BE2C (cell line): ENCODE data around the gene CWC22.

Experiments
- DNase-seq: peaks from one replicate; pipeline ENCODE4 v3.0.0-alpha.2; 2020
- H3K27me3 ChIP-seq: fragments of 250-450 bp; sonication (Bioruptor Pico); 2 replicates; pipeline ENCODE4 v1.5.1; 2020; ENCODE audit warnings: mild to moderate bottlenecking
- H3K36me3 ChIP-seq: fragments of 250-450 bp; sonication (Bioruptor Pico); 2 replicates; pipeline ENCODE4 v1.5.1; 2020; ENCODE audit warnings: mild to moderate bottlenecking
- H3K4me1 ChIP-seq: fragments of 250-450 bp; sonication (Bioruptor Pico); 2 replicates; pipeline ENCODE4 v1.5.1; 2020
- H3K4me3 ChIP-seq: 2 replicates; pipeline ENCODE4 v1.5.1; 2011; ENCODE audit warnings: low read depth, low read length
- H3K9me3 ChIP-seq: fragments of 250-450 bp; sonication (Bioruptor Pico); 2 replicates; pipeline ENCODE4 v1.5.1; 2020
- TF ChIP-seq, protein P1 (sequence below): IDR thresholded peaks from 2 replicates; pipeline ENCODE4 v1.5.1; 2012; ENCODE audit warnings: mild to moderate bottlenecking, low read depth, low read length

The CWC22 gene

DNA sequence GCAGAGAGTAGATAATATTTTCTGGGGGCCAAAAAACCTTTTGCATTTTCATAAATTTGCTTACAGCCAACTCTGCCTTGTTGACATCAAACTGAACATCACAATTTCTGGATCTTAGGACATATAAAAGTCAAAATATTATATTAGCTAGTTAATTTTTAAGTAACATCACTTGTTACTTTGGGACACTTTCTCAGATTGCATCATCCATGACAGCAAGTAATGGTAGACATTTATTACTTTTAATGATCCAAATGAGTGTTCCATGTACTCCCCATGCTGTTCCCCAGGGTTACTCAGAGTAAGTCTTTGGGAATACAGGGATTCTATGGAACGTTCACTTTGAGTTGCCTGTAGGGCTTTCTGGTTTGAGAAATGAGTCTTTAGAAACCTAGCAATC, 39.1 kb upstream of the CWC22 start:
- no peaks in the 10 kb centered on the region for H3K9me3 ChIP-seq
- no peaks in the 10 kb centered on the region for H3K4me1 ChIP-seq
- TF ChIP-seq, protein P1, sequence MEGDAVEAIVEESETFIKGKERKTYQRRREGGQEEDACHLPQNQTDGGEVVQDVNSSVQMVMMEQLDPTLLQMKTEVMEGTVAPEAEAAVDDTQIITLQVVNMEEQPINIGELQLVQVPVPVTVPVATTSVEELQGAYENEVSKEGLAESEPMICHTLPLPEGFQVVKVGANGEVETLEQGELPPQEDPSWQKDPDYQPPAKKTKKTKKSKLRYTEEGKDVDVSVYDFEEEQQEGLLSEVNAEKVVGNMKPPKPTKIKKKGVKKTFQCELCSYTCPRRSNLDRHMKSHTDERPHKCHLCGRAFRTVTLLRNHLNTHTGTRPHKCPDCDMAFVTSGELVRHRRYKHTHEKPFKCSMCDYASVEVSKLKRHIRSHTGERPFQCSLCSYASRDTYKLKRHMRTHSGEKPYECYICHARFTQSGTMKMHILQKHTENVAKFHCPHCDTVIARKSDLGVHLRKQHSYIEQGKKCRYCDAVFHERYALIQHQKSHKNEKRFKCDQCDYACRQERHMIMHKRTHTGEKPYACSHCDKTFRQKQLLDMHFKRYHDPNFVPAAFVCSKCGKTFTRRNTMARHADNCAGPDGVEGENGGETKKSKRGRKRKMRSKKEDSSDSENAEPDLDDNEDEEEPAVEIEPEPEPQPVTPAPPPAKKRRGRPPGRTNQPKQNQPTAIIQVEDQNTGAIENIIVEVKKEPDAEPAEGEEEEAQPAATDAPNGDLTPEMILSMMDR = no peak
- no peaks in the 10 kb centered on the region for H3K27me3 ChIP-seq
- H3K4me3 ChIP-seq = no peak overlapping the region
- H3K36me3 ChIP-seq = no peaks in the 10 kb centered on the region
- no peak for DNase-seq

DNA sequence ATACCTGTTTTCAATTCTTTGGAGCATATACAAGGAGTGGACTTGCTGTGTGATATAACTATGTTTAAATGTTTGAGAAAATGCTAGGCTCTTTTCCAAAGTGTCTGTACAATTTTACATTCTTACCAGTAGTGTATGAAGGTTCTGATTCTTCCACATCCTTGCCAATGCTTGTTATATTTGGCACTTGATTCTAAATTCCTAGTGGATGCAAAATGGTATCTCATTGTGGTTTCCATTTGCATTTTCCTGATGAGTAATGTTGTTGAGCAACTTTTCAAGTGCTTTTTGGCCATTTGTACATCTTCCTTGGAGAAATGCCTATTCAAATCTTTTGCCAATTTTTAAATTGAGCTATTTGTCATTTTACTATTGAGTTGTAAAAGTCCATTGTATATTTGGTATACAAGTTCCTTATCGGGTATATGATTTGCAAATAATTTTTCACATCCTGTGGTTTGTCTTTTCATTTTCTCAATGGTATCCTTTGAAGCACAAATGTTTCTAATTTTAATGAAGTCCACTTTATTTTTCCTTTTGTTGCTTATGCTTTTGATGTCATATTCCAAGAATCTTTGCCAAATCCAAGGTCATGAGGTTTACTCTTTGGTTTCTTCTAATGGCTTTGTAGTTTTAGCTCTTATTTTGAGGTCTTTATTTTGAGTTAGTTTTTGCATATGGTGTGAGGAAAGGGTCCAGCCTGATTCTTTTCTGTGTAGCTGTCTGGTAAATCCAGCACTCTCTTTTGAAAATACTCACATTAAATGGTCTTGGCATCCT, 33.2 kb upstream of the CWC22 start:
- H3K36me3 ChIP-seq = no peaks in the 10 kb centered on the region
- TF ChIP-seq, protein P1 = no peak
- H3K9me3 ChIP-seq = no peaks in the 10 kb centered on the region
- H3K4me1 ChIP-seq = no peaks in the 10 kb centered on the region
- DNase-seq = no peak
- no peaks in the 10 kb centered on the region for H3K27me3 ChIP-seq
- no peak overlapping the region for H3K4me3 ChIP-seq

DNA sequence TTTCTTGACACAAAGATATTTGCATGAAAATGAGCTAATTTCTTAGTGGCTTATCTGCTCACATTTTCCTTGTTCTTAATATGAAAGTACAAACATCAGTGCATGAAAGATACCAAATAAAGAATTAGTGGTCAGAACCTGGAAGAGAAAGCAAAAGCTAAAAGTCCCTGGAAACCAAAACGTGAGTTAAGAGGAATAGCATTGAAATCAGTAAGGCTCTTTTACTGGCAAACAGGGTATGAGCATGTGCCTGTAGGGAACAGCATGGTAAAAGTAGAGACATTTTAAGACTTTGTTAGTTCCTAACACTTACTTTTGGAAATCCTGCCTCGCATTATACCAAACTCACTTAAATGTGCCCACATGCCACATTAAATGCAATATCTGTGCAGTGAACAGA, 31.9 kb upstream of the CWC22 start:
- TF ChIP-seq, protein P1 = no peak
- H3K4me3 ChIP-seq = no peak overlapping the region
- DNase-seq = no peak
- H3K9me3 ChIP-seq = no peaks in the 10 kb centered on the region
- no peaks in the 10 kb centered on the region for H3K36me3 ChIP-seq
- no peaks in the 10 kb centered on the region for H3K27me3 ChIP-seq
- H3K4me1 ChIP-seq = no peaks in the 10 kb centered on the region

DNA sequence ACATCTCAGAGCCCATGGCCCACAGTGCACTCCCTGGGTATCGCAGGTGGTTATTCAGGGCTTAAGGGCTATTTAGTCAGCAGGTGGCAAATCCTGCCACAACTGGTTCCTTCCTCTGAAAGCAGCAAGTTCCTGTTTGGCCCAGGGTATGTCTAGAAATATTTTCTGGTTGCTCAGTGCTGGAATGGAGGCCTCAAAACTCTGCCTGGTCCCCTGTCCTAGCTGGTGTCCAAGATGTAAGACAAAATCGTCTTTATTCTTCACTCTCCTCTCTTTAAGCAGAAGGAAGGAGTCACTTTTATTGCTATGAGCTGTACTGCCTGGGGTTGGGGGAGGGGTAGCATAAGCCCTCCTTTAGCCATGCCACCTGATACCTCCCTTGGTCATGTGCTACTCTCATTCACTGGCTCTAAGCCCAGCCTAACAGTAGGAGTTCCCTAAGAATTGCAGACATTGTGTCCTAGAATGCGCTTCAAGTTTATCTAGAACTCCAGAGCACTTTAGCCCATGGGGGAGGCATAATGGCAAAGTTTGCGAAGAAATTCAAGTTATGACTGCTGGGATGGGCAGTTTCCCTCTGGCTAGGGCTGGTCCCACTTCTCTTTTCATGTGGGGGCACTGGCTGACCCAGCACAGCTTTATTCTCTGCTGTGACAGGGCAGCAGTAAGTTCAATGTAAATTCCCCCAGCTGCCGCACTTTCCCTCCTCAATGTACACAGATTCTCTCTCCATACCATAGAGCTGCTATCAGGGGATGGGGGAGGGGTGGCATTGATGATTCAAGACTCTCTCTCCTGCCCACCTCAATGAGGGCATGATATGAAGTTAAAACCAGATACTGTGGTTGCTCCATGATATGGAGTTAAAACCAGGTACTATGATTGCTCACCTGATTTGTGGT, 27.1 kb upstream of the CWC22 start:
- TF ChIP-seq, protein P1 = no peak
- no peaks in the 10 kb centered on the region for H3K27me3 ChIP-seq
- no peaks in the 10 kb centered on the region for H3K9me3 ChIP-seq
- DNase-seq = no peak
- no peaks in the 10 kb centered on the region for H3K36me3 ChIP-seq
- H3K4me1 ChIP-seq = no peaks in the 10 kb centered on the region
- no peak overlapping the region for H3K4me3 ChIP-seq

DNA sequence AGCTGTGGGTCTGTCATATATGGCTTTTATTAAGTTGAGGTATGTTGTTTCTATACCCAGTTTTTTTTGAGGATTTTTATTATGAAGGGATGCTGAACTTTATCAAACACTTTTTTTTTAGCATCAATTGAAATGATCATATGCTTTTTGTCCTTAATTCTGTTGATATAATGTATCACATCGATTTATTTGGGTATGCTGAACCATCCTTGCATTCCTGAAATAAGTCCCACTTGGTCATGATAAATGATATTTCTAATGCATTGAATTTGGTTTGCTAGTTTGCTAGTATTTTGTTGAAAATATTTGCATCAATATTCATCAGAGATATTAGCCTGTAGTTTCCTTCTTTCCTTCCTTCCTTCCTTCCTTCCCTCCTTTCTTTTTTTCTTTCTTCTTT, 22.5 kb upstream of the CWC22 start:
- no peak for DNase-seq
- TF ChIP-seq, protein P1 = no peak
- Histone ChIP-seq H3K9me3 (no peaks in the 10 kb centered on the region), H3K36me3 (no peaks in the 10 kb centered on the region), H3K4me3 (no peak overlapping the region), H3K27me3 (no peaks in the 10 kb centered on the region), H3K4me1 (no peaks in the 10 kb centered on the region)

DNA sequence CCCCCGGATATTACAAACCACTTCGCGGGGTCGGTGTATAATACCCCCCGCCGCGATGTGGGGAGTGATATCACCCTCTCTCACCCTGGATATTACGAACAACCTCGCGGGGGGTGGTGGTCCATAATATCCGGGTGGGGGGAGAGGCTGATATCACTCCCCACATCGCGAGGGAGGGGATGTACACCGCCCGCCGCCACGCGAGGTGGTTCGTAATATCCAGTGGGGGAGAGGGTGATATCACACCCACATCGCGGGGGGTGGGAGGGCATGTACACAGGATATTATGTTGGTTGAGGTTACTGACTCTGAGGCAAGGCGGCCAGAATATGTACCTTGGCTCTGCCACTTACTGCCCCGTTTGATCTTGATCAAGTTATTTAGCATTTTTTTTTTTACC, 14.8 kb upstream of the CWC22 start:
- no peaks in the 10 kb centered on the region for H3K4me1 ChIP-seq
- H3K9me3 ChIP-seq = no peaks in the 10 kb centered on the region
- DNase-seq = no peak
- TF ChIP-seq, protein P1 = no peak
- no peaks in the 10 kb centered on the region for H3K27me3 ChIP-seq
- H3K4me3 ChIP-seq = no peak overlapping the region
- no peaks in the 10 kb centered on the region for H3K36me3 ChIP-seq
